IPS DF 6.9 (cell line): ENCODE measurements around the gene SLIT3.

Experiments used
- DNase-seq: peaks from one replicate; pipeline ENCODE4 v3.0.0-alpha.2; 2013; ENCODE audit warnings: low read depth, low spot score
- H3K27ac ChIP-seq: one replicate; pipeline ENCODE4 v1.5.1; 2013; ENCODE audit warnings: low read length, control low read depth
- H3K27me3 ChIP-seq: 2 replicates; pipeline ENCODE4 v1.6.1; 2013; ENCODE audit warnings: mild to moderate bottlenecking, low read length; ENCODE audit not compliant: control insufficient read depth, insufficient read depth
- H3K36me3 ChIP-seq: 2 replicates; pipeline ENCODE4 v1.6.1; 2013; ENCODE audit warnings: low read length; ENCODE audit not compliant: control insufficient read depth, insufficient read depth
- H3K4me1 ChIP-seq: 2 replicates; pipeline ENCODE4 v1.6.1; 2013; ENCODE audit warnings: low read length; ENCODE audit not compliant: control insufficient read depth, insufficient read depth
- H3K4me3 ChIP-seq: 2 replicates; pipeline ENCODE4 v1.5.1; 2013; ENCODE audit warnings: mild to moderate bottlenecking, low read length
- H3K9me3 ChIP-seq: 2 replicates; pipeline ENCODE4 v1.6.1; 2013; ENCODE audit warnings: low read length, inconsistent platforms; ENCODE audit not compliant: control insufficient read depth, insufficient read depth
- WGBS: extraction: QIAGEN DNeasy Blood & Tissue Kit; methylation state at CpG from one replicate; pipeline ENCODE4 v1.1.7; 2013; ENCODE audit warnings: mixed read lengths, missing lambda C conversion rate; ENCODE audit not compliant: insufficient read length, insufficient coverage; 5-methylcytosine and 5-hydroxymethylcytosine counted together

SLIT3 gene

GRCh38 chr5:168819004-168819621, 481.8 kb downstream of the SLIT3 start:
- Histone ChIP-seq H3K4me3 (no peak overlapping the region), H3K4me1 (peaks cover 2% of the 10 kb centered on the region), H3K9me3 (no peaks in the 10 kb centered on the region), H3K36me3 (no peaks in the 10 kb centered on the region), H3K27me3 (no peaks in the 10 kb centered on the region; the same call in 1 of the 2 replicates), H3K27ac (no peak overlapping the region)
- no peak for DNase-seq
- no CpG with 5 or more reads among the region's 16 CpGs for WGBS

GRCh38 chr5:168818558-168818957, 482.4 kb downstream of the SLIT3 start:
- Histone ChIP-seq H3K4me3 (no peak overlapping the region), H3K27ac (no peak overlapping the region), H3K27me3 (no peaks in the 10 kb centered on the region; the same call in 1 of the 2 replicates), H3K4me1 (peaks cover 2% of the 10 kb centered on the region), H3K36me3 (no peaks in the 10 kb centered on the region), H3K9me3 (no peaks in the 10 kb centered on the region)
- no CpG with 5 or more reads among the region's 4 CpGs for WGBS
- no peak for DNase-seq

- H3K4me1 ChIP-seq, result peaks cover 2% of the 10 kb centered on the region
- H3K4me3 ChIP-seq, result no peak overlapping the region
- H3K36me3 ChIP-seq, result no peaks in the 10 kb centered on the region
- no peak for DNase-seq
- no CpG with 5 or more reads among the region's 5 CpGs for WGBS
- no peaks in the 10 kb centered on the region for H3K9me3 ChIP-seq
- no peak overlapping the region for H3K27ac ChIP-seq
- H3K27me3 ChIP-seq, result no peaks in the 10 kb centered on the region
These were observed 483.3 kb downstream of the SLIT3 start for GRCh38 chr5:168817591-168817990.

GRCh38 chr5:168816661-168817060, 484.3 kb downstream of the SLIT3 start:
- Histone ChIP-seq H3K4me1 (peaks cover 2% of the 10 kb centered on the region), H3K27me3 (no peaks in the 10 kb centered on the region), H3K27ac (no peak overlapping the region), H3K4me3 (no peak overlapping the region), H3K9me3 (no peaks in the 10 kb centered on the region), H3K36me3 (no peaks in the 10 kb centered on the region)
- no peak for DNase-seq
- no CpG with 5 or more reads among the region's 4 CpGs for WGBS

GRCh38 chr5:168813184-168813968, 487.6 kb downstream of the SLIT3 start:
- no CpG with 5 or more reads among the region's 4 CpGs for WGBS
- no peaks in the 10 kb centered on the region for H3K36me3 ChIP-seq
- no peak for DNase-seq
- H3K4me3 ChIP-seq, result no peak overlapping the region
- H3K27me3 ChIP-seq, result no peaks in the 10 kb centered on the region
- peaks cover 2% of the 10 kb centered on the region for H3K4me1 ChIP-seq
- no peaks in the 10 kb centered on the region for H3K9me3 ChIP-seq
- H3K27ac ChIP-seq, result no peak overlapping the region

GRCh38 chr5:168810641-168811040, 490.3 kb downstream of the SLIT3 start:
- WGBS, result no CpG with 5 or more reads among the region's 4 CpGs
- no peak overlapping the region for H3K4me3 ChIP-seq
- no peaks in the 10 kb centered on the region; the same call in 1 of the 2 replicates for H3K4me1 ChIP-seq
- no peak overlapping the region for H3K27ac ChIP-seq
- H3K9me3 ChIP-seq, result no peaks in the 10 kb centered on the region
- H3K36me3 ChIP-seq, result no peaks in the 10 kb centered on the region
- no peaks in the 10 kb centered on the region for H3K27me3 ChIP-seq
- DNase-seq, result no peak

GRCh38 chr5:168809218-168809617, 491.7 kb downstream of the SLIT3 start:
- Histone ChIP-seq H3K4me1 (no peaks in the 10 kb centered on the region), H3K27ac (no peak overlapping the region), H3K36me3 (no peaks in the 10 kb centered on the region), H3K27me3 (no peaks in the 10 kb centered on the region), H3K9me3 (no peaks in the 10 kb centered on the region), H3K4me3 (no peak overlapping the region)
- WGBS, result no CpG with 5 or more reads among the region's 7 CpGs
- DNase-seq, result no peak

GRCh38 chr5:168808051-168808616, 492.8 kb downstream of the SLIT3 start:
- WGBS, result no CpG with 5 or more reads among the region's 3 CpGs
- DNase-seq, result no peak
- no peaks in the 10 kb centered on the region for H3K4me1 ChIP-seq
- H3K36me3 ChIP-seq, result no peaks in the 10 kb centered on the region
- no peaks in the 10 kb centered on the region for H3K27me3 ChIP-seq
- no peak overlapping the region for H3K27ac ChIP-seq
- no peak overlapping the region for H3K4me3 ChIP-seq
- H3K9me3 ChIP-seq, result no peaks in the 10 kb centered on the region

- Histone ChIP-seq H3K4me3 (no peak overlapping the region), H3K27me3 (no peaks in the 10 kb centered on the region), H3K36me3 (no peaks in the 10 kb centered on the region), H3K9me3 (no peaks in the 10 kb centered on the region), H3K4me1 (no peaks in the 10 kb centered on the region), H3K27ac (no peak overlapping the region)
- no peak for DNase-seq
These were observed 493.7 kb downstream of the SLIT3 start for GRCh38 chr5:168807287-168807686.

GRCh38 chr5:168803541-168803940, 497.4 kb downstream of the SLIT3 start:
- H3K27ac ChIP-seq, result no peak overlapping the region
- no CpG with 5 or more reads among the region's 4 CpGs for WGBS
- H3K9me3 ChIP-seq, result no peaks in the 10 kb centered on the region
- H3K36me3 ChIP-seq, result no peaks in the 10 kb centered on the region
- no peaks in the 10 kb centered on the region for H3K27me3 ChIP-seq
- DNase-seq, result no peak
- H3K4me3 ChIP-seq, result no peak overlapping the region
- H3K4me1 ChIP-seq, result no peaks in the 10 kb centered on the region
